GM18858 (cell line): ENCODE results near the gene ANKRD52.
"Not testable (repeated sequence)": the region's sequence is repeated elsewhere in the genome, so short reads cannot be mapped to it uniquely, and the experiment has no call there.

ENCODE experiments used
- ATAC-seq: cut with Tn5 transposase; IDR thresholded peaks from one replicate; pipeline ENCODE4 v1.9.1; 2021; ENCODE audit not compliant: unreplicated experiment

ANKRD52 gene

GRCh38 chr12:56213878-56214277 is 44.3 kb downstream of the ANKRD52 start:
- ATAC-seq: no peak

GRCh38 chr12:56212361-56212760 is 45.8 kb downstream of the ANKRD52 start:
- no peak for ATAC-seq

GRCh38 chr12:56208006-56208405 is 50.2 kb downstream of the ANKRD52 start:
- no peak for ATAC-seq

- ATAC-seq: no peak
These were observed 51.6 kb downstream of the ANKRD52 start for GRCh38 chr12:56206452-56207166.

- no peak for ATAC-seq
These were observed 52.7 kb downstream of the ANKRD52 start for GRCh38 chr12:56205445-56205844.

- ATAC-seq: no peak
These were observed 53.9 kb downstream of the ANKRD52 start for GRCh38 chr12:56204275-56204674.

GRCh38 chr12:56202838-56203237 is 55.3 kb downstream of the ANKRD52 start:
- ATAC-seq: no peak

GRCh38 chr12:56202366-56202765 is 55.8 kb downstream of the ANKRD52 start:
- no peak for ATAC-seq

GRCh38 chr12:56198836-56199235 is 59.3 kb downstream of the ANKRD52 start:
- no peak for ATAC-seq

GRCh38 chr12:56197921-56198635 is 60.1 kb downstream of the ANKRD52 start:
- no peak for ATAC-seq

- not testable (repeated sequence) for ATAC-seq
These were observed 61.2 kb downstream of the ANKRD52 start for GRCh38 chr12:56196818-56197550.

GRCh38 chr12:56193025-56193578 is 65.1 kb downstream of the ANKRD52 start:
- ATAC-seq: no peak

- ATAC-seq: no peak
These were observed 65.6 kb downstream of the ANKRD52 start for GRCh38 chr12:56192582-56192981.

GRCh38 chr12:56190695-56191155 is 67.5 kb downstream of the ANKRD52 start:
- ATAC-seq: no peak

GRCh38 chr12:56189918-56190694 is 68.1 kb downstream of the ANKRD52 start:
- no peak for ATAC-seq

GRCh38 chr12:56189099-56189917 is 68.9 kb downstream of the ANKRD52 start, which contains the start of gene SMARCC2:
TSS of gene SMARCC2 (minus strand) at chr12:56189483. CDS start at chr12:56189461, 22 bp downstream.
- ATAC-seq: no peak

- no peak for ATAC-seq
These were observed 69.4 kb downstream of the ANKRD52 start for GRCh38 chr12:56188778-56189098.

GRCh38 chr12:56188131-56188777 is 69.9 kb downstream of the ANKRD52 start:
- ATAC-seq: no peak
